Naive thymus-derived CD8-positive, alpha-beta T cell (primary cell): ENCODE results near the gene SERPINB13. TPM values are rescaled to one million over a fixed set of nuclear protein-coding genes. Genes with fewer than 3 reads are reported as not detected.
"Not testable (repeated sequence)": the region's sequence is repeated elsewhere in the genome, so short reads cannot be mapped to it uniquely, and the experiment has no call there.

ENCODE experiments used
- ATAC-seq, 2 donors: fragments of 150-1000 bp; cut with Tn5 transposase in 1 of 2; sonication (Bioruptor Pico), chemical (Tn5 transposase) in 1 of 2; 1 replicate in 1 of 2; 2 replicates in 1 of 2; pipeline ENCODE4 v1.10.0; 2021; ENCODE audit warnings: mild to moderate bottlenecking in 2 of 2, moderate library complexity in 2 of 2
- POLR2A ChIA-PET: fragments of 350-600 bp; sonication (Branson Sonifier 250); formaldehyde crosslinking; loops from one replicate; lab custom pipeline; 2021; ENCODE audit warnings: antibody characterized with exemption; lab: Charles Lee
- DNase-seq, 10 donors: peaks; one replicate each; pipeline versions ENCODE4 v3.0.0 to v3.0.0-alpha.2; 2020 to 2022
- H3K27ac Mint-ChIP-seq, 10 donors: one replicate each; pipeline ENCODE4 v1.8.0; 2020 to 2022; ENCODE audit warnings: mild to moderate bottlenecking in 10 of 10, mixed read lengths in 10 of 10, moderate library complexity in 4 of 10, inconsistent platforms in 1 of 10
- H3K27me3 Mint-ChIP-seq, 5 donors: one replicate each; pipeline ENCODE4 v1.8.0; 2021 to 2022; ENCODE audit warnings: mixed read lengths in 5 of 5
- H3K36me3 Mint-ChIP-seq, 3 donors: one replicate each; pipeline ENCODE4 v1.8.0; 2020 to 2022; ENCODE audit warnings: mixed read lengths in 3 of 3, mild to moderate bottlenecking in 2 of 3, inconsistent platforms in 1 of 3
- H3K4me1 Mint-ChIP-seq, 4 donors: one replicate each; pipeline ENCODE4 v1.8.0; 2021 to 2022; ENCODE audit warnings: mixed read lengths in 4 of 4
- H3K4me3 Mint-ChIP-seq, 10 donors: one replicate each; pipeline ENCODE4 v1.8.0; 2020 to 2022; ENCODE audit warnings: mild to moderate bottlenecking in 10 of 10, mixed read lengths in 10 of 10, moderate library complexity in 6 of 10, inconsistent platforms in 1 of 10
- H3K9me3 Mint-ChIP-seq, 9 donors: one replicate each; pipeline ENCODE4 v1.8.0; 2020 to 2022; ENCODE audit warnings: mixed read lengths in 9 of 9, mild to moderate bottlenecking in 3 of 9, inconsistent platforms in 1 of 9, moderate library complexity in 1 of 9
- polyA plus RNA-seq, 3 donors: library from polyadenylated mRNA; unstranded; fragments of 300-500 nt; fragmentation: Illumina TruSeq; gene quantifications; one replicate each; pipeline ENCODE4 v1.2.3, GENCODE V29; 2021
- total RNA-seq, 8 experiments: library from RNA in 2 of 8; stranded (reverse) in 2 of 8; gene quantifications; one replicate each; pipeline ENCODE4 v1.2.3 and lab custom pipeline; 2021 to 2026

SERPINB13 gene
- total and polyA plus RNA-seq, 5 experiments from 2014 or later: not detected

DNA sequence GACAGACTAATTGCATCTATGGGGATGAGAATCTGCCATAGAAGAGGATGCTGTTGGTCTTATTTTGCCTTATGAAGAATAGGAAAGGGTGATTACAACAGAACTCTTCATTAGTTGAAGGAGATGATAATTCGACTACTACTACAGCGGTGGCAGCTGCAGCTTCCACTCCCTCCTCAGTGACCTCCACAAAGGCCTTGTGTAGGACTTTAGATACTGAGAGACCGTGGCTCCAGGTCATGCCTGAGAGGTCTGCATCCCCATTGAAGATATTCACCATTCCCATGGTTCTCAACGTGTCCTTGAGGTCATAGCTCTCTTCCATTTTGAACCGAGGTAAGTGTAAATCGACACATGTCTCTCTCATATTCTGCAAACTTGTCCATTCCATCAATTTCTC is 50.6 kb downstream of the SERPINB13 start:
- DNase-seq: no peak
- H3K27ac Mint-ChIP-seq: no peak overlapping the region
- H3K9me3 Mint-ChIP-seq: peaks cover 0 to under 1% (median 0%) of the 10 kb centered on the region in 9 donors
- H3K4me3 Mint-ChIP-seq: no peak overlapping the region
- ATAC-seq: no peak
- H3K27me3 Mint-ChIP-seq: no peaks in the 10 kb centered on the region
- H3K4me1 Mint-ChIP-seq: no peaks in the 10 kb centered on the region
- POLR2A ChIA-PET: no interaction called here
- no peaks in the 10 kb centered on the region for H3K36me3 Mint-ChIP-seq

DNA sequence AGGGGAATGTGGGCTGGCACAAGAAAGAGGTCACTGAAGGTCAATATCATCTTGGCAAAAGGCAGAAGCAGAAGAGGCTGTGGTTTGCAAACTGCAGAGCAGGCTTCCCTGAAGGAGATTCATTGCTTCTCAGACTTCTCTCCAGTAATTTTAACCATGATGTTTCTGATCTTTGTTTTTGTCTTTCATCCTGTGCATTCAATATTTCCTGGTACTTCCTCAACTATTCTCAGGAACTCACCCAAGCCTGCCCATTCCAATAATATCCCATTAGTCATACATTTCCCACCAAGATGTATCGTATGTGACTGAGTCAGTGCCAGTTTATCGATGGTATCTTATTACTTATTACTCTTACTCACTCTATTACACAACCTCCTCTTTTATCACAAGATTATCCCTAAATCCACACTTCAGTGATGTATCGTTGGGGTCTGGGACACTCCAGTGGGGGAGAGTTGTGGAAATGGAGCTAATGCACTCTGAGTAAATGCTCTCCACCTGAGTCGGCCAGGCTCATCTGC is 54.1 kb downstream of the SERPINB13 start:
- H3K4me1 Mint-ChIP-seq, ATAC-seq, H3K9me3 Mint-ChIP-seq, DNase-seq, H3K27me3 Mint-ChIP-seq, POLR2A ChIA-PET, H3K27ac Mint-ChIP-seq, H3K36me3 Mint-ChIP-seq, H3K4me3 Mint-ChIP-seq: not testable (repeated sequence)

DNA sequence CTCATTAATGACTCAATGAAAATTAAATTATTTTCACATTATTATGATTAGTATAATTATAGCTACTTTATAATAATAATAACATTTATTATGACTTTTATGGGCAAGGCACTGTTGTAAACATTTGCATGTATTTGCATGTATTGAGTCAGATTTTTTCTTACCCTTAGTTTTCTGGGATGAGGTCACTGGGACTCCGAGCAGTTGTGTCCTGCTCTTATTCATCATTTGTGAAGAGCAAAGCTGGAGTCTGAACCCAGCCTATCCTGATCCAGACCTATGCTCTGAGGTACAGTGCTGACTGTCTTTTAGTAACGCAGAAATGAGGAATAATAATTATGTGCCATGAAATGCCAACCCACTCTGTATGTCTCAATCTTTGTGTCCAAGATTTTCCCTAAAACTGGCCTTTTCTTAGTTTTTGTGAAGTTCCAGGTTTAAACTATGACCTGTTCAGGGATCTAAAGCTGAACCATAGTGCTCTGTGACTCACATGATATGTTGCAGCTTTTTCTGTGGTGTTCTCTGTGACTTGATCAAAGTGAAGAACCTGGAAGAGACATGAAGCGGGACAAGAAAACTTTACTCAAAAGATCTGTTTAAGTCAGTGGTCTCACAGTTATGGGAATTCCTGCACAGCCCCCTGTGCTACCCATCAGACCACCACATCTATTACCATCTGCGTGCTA is 55.7 kb downstream of the SERPINB13 start:
- POLR2A ChIA-PET, H3K4me1 Mint-ChIP-seq: not testable (repeated sequence)

DNA sequence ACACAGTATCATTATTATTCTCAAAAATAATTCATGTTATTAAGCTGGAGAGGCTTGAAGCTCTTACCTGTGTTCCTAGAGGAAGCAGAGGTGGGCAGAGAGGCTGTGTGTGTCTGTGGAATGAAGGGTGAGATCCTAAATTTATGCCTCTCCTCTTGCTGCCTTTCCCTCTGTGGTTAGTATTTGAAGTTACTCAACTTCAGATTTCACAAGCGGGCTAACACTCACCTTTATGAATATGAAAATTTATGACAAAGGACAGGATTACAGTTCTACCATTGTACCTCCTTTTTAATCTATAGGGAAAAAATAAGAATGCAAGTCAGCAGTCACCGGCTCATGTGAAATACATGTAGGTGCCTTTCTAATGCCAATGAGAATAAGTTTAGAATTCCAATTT is 57.0 kb downstream of the SERPINB13 start, which contains the start of gene SERPINB4:
SERPINB4 (minus strand) TSS at position 115 of the 400 bp plus-strand sequence. CDS start 679 bp downstream, outside the sequence.
- DNase-seq, ATAC-seq, H3K36me3 Mint-ChIP-seq, H3K4me3 Mint-ChIP-seq, H3K4me1 Mint-ChIP-seq, H3K9me3 Mint-ChIP-seq, H3K27ac Mint-ChIP-seq, POLR2A ChIA-PET: not testable (repeated sequence)
- H3K27me3 Mint-ChIP-seq: peaks cover 0 to 19% (median 6%) of the 10 kb centered on the region in 5 donors

More for the DNA sequence above, 55.7 kb downstream of the SERPINB13 start:
- ATAC-seq, H3K36me3 Mint-ChIP-seq, H3K27ac Mint-ChIP-seq, H3K4me3 Mint-ChIP-seq, DNase-seq, H3K9me3 Mint-ChIP-seq: not testable (repeated sequence)
- H3K27me3 Mint-ChIP-seq: peaks cover 0 to 14% (median 6%) of the 10 kb centered on the region in 5 donors

DNA sequence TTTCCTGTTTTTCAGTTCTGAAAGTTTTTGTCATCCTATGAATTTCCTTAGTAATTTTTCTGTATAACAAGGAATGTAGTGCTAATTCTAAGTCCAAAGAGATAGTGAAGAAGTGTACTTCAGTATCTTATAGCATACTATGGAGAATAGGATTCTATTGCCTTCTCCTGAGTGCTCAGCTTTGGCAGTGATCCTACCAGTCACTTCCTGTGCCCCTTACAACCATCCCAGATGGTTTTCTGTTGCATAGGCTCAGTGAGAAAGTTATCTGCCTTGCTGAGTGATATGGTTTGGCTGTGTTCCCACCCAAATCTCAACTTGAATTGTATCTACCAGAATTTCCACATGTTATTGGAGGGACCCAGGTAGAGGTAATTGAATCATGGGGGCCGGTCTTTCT is 57.6 kb downstream of the SERPINB13 start:
- ATAC-seq, H3K27ac Mint-ChIP-seq, POLR2A ChIA-PET, H3K4me1 Mint-ChIP-seq, H3K36me3 Mint-ChIP-seq, H3K9me3 Mint-ChIP-seq, H3K4me3 Mint-ChIP-seq, DNase-seq: not testable (repeated sequence)
- peaks cover 0 to 19% (median 6%) of the 10 kb centered on the region in 5 donors for H3K27me3 Mint-ChIP-seq

DNA sequence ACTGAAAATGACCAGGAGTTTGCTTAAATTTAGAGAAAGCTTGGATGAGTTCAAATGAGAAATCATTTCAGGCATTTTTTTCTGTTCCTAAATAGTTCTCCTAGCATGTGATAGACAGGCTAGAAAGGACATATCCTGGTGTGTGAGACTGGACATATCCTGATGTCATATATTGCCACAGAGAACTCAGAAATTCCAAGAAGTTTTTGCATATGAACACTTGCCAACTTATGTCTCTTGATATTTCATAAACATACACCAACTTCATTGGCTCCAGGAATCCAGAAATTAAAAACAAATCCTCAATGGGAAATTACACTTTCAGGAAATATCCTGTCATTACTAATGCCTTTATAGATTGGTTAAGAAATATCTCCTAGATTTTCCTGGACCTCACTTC is 59.8 kb downstream of the SERPINB13 start:
- ATAC-seq: no peak
- Mint-ChIP-seq H3K4me3 (no peak overlapping the region), H3K27ac (no peak overlapping the region), H3K36me3 (no peaks in the 10 kb centered on the region), H3K4me1 (no peaks in the 10 kb centered on the region), H3K27me3 (peaks cover 0 to 24% (median 6%) of the 10 kb centered on the region in 5 donors), H3K9me3 (peaks cover 0 to 3% (median 0%) of the 10 kb centered on the region in 9 donors)
- POLR2A ChIA-PET: no interaction called here
- DNase-seq: no peak

DNA sequence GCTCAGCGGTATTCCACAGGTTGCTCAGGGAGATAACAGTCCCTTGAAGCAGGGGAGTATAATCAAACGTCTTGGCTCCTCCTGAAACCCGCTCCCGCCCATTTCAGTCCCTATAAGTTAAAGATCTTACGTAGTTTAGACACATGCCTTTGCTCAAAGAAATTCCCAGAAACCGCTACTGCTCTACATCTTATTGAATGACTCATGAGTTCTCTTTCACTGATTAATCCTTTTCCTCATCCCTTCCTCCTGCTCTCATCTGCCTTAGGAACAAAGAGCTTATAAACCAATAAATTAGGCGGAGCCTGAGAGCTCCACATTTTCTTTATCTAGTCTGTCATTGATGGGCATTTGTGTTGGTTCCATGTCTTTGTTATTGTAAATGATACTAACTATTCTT is 61.1 kb downstream of the SERPINB13 start:
- Mint-ChIP-seq H3K36me3 (no peaks in the 10 kb centered on the region), H3K4me3 (no peak overlapping the region), H3K4me1 (no peaks in the 10 kb centered on the region), H3K27ac (no peak overlapping the region), H3K27me3 (peaks cover 0 to 21% (median 7%) of the 10 kb centered on the region in 5 donors), H3K9me3 (peaks cover 0 to 3% (median 0%) of the 10 kb centered on the region in 9 donors)
- DNase-seq: no peak
- POLR2A ChIA-PET: no interaction called here
- ATAC-seq: no peak

Other genes starting within 250 kb of the SERPINB13 start
- 10 to 100 TPM; 49.1 to 50.6 TPM for gene KDSR, start 220.1 kb upstream of the SERPINB13 start, total RNA-seq
- 10 to 100 TPM; 55.9 to 66.9 (median 65.4) TPM for gene KDSR, start 220.1 kb upstream of the SERPINB13 start, polyA plus RNA-seq
- gene VPS4B, start 164.9 kb upstream of the SERPINB13 start, total RNA-seq: 10 to 100 TPM; 69.8 to 74.8 TPM
- 10 to 100 TPM; 41.0 to 57.8 (median 48.8) TPM for gene VPS4B, start 164.9 kb upstream of the SERPINB13 start, polyA plus RNA-seq
- gene SERPINB5, start 110.4 kb upstream of the SERPINB13 start, total RNA-seq: not detected
- gene SERPINB5, start 110.4 kb upstream of the SERPINB13 start, polyA plus RNA-seq: not detected
- not detected for gene SERPINB12, start 45.0 kb upstream of the SERPINB13 start, total RNA-seq
- not detected for gene SERPINB12, start 45.0 kb upstream of the SERPINB13 start, polyA plus RNA-seq
- gene SERPINB4, start 56.9 kb downstream of the SERPINB13 start, total RNA-seq: not detected
- not detected for gene SERPINB4, start 56.9 kb downstream of the SERPINB13 start, polyA plus RNA-seq
- not detected for gene SERPINB3, start 74.5 kb downstream of the SERPINB13 start, total RNA-seq
- not detected for gene SERPINB3, start 74.5 kb downstream of the SERPINB13 start, polyA plus RNA-seq
- not detected for gene SERPINB11, start 115.6 kb downstream of the SERPINB13 start, total RNA-seq
- gene SERPINB11, start 115.6 kb downstream of the SERPINB13 start, polyA plus RNA-seq: not detected
- not detected for gene SERPINB7, start 188.1 kb downstream of the SERPINB13 start, total RNA-seq
- not detected for gene SERPINB7, start 188.1 kb downstream of the SERPINB13 start, polyA plus RNA-seq